PFSK-1 (cell line): ENCODE results near the gene SMYD5.

ENCODE experiments used
- FOXP2 ChIP-seq: optimal IDR thresholded peaks from 2 replicates; pipeline ENCODE3; 2011; ENCODE audit warnings: borderline replicate concordance, control low read depth, inconsistent platforms; ENCODE audit not compliant: insufficient read depth; ENCODE audit errors: extremely low read length, extremely low read depth
- POLR2AphosphoS5 ChIP-seq: IDR thresholded peaks from 2 replicates; pipeline ENCODE4 v1.6.1; 2012; ENCODE audit warnings: low read depth, mild to moderate bottlenecking, control low read depth, low read length, moderate library complexity
- REST ChIP-seq, 2 experiments: IDR thresholded peaks; 2 replicates each; pipeline versions ENCODE4 v1.6.1 to v1.8.0; 2011 to 2012; ENCODE audit warnings: low read depth in 2 of 2, low read length in 2 of 2, control low read depth in 1 of 2, inconsistent platforms in 1 of 2, mild to moderate bottlenecking in 1 of 2, moderate library complexity in 1 of 2; ENCODE audit not compliant: insufficient read depth in 1 of 2
- SIN3A ChIP-seq: IDR thresholded peaks from 2 replicates; pipeline ENCODE4 v1.6.1; 2012; ENCODE audit warnings: mild to moderate bottlenecking, low read length, moderate library complexity, borderline replicate concordance; ENCODE audit not compliant: insufficient read depth
- TAF1 ChIP-seq: IDR thresholded peaks from 2 replicates; pipeline ENCODE4 v1.6.1; 2012; ENCODE audit warnings: low read length, control low read depth, borderline replicate concordance; ENCODE audit not compliant: insufficient read depth

The SMYD5 gene

GRCh38 chr2:73246850-73247249 lies 32.8 kb downstream of the SMYD5 start:
- no peak for TF ChIP-seq FOXP2
- TF ChIP-seq REST (IDR thresholded peaks at IDR 0.05; ENCODE audit: insufficient read depth in 1 of 2, low read depth in 2 of 2, low read length in 2 of 2) = no peak
- TF ChIP-seq POLR2AphosphoS5 = no peak
- no peak for TF ChIP-seq TAF1
- no peak for TF ChIP-seq SIN3A

- no peak for TF ChIP-seq TAF1
Measured at GRCh38 chr2:73249636-73250035, 35.6 kb downstream of the SMYD5 start.

GRCh38 chr2:73250872-73251846 lies 37.1 kb downstream of the SMYD5 start:
- TF ChIP-seq SIN3A = no peak
- TF ChIP-seq FOXP2 = no peak
- no peak for TF ChIP-seq TAF1
- TF ChIP-seq REST (IDR thresholded peaks at IDR 0.05; ENCODE audit: insufficient read depth in 1 of 2, low read depth in 2 of 2, low read length in 2 of 2) = no peak
- TF ChIP-seq POLR2AphosphoS5 = no peak

GRCh38 chr2:73252238-73253027 lies 38.4 kb downstream of the SMYD5 start:
- no peak for TF ChIP-seq SIN3A
- no peak for TF ChIP-seq REST (IDR thresholded peaks at IDR 0.05; ENCODE audit: insufficient read depth in 1 of 2, low read depth in 2 of 2, low read length in 2 of 2)
- no peak for TF ChIP-seq POLR2AphosphoS5
- TF ChIP-seq FOXP2 = no peak
- no peak for TF ChIP-seq TAF1

- TF ChIP-seq POLR2AphosphoS5 (no peak), REST (IDR thresholded peaks at IDR 0.05; ENCODE audit: insufficient read depth in 1 of 2, low read depth in 2 of 2, low read length in 2 of 2) (no peak), SIN3A (no peak), FOXP2 (no peak), TAF1 (no peak)
Measured at GRCh38 chr2:73253400-73253799, 39.4 kb downstream of the SMYD5 start.
